ENCODE measurements around the gene UBE2F.
"Not testable (repeated sequence)": the region's sequence is repeated elsewhere in the genome, so short reads cannot be mapped to it uniquely, and the experiment has no call there.

- TF ChIP-seq, protein P1, sequence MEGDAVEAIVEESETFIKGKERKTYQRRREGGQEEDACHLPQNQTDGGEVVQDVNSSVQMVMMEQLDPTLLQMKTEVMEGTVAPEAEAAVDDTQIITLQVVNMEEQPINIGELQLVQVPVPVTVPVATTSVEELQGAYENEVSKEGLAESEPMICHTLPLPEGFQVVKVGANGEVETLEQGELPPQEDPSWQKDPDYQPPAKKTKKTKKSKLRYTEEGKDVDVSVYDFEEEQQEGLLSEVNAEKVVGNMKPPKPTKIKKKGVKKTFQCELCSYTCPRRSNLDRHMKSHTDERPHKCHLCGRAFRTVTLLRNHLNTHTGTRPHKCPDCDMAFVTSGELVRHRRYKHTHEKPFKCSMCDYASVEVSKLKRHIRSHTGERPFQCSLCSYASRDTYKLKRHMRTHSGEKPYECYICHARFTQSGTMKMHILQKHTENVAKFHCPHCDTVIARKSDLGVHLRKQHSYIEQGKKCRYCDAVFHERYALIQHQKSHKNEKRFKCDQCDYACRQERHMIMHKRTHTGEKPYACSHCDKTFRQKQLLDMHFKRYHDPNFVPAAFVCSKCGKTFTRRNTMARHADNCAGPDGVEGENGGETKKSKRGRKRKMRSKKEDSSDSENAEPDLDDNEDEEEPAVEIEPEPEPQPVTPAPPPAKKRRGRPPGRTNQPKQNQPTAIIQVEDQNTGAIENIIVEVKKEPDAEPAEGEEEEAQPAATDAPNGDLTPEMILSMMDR (IDR thresholded peaks at IDR 0.05) = not testable (repeated sequence)
- not testable (repeated sequence) for TF ChIP-seq POLR2A (IDR thresholded peaks at IDR 0.05)
Measured at GRCh38 chr2:237963490-237963991, 3.3 kb upstream of the UBE2F start.

All from adrenal gland (tissue), 5 donors.